Measurements from ENCODE around the gene GRIN2C. TPM values are rescaled to one million over a fixed set of nuclear protein-coding genes. Genes with fewer than 3 reads are reported as not detected.

The GRIN2C gene
- total and polyA plus RNA-seq, 9 of the 15 experiments (the other 6 are each of a cell fraction or from before 2014, with no cell fraction given): under 0.01 to 0.33 (median 0.10) TPM; not detected in 2

GRCh38 chr17:74873037-74873873 is 13.6 kb upstream of the GRIN2C start (continued):
- TF ChIP-seq E2F8 (IDR thresholded peaks at IDR 0.05; ENCODE audit: low read depth, partially characterized antibody) (peak; percentile 96), NONO (IDR thresholded peaks at IDR 0.05; ENCODE audit: low read depth in 2 of 2, low read length in 1 of 2) (no peak), E2F4 (CRISPR knock-in tag; IDR thresholded peaks at IDR 0.05; ENCODE audit: low read depth) (peak; percentile 96), C11orf30 (IDR thresholded peaks at IDR 0.05; ENCODE audit: low read depth) (peak; percentile 92), HDAC3 (IDR thresholded peaks at IDR 0.05; ENCODE audit: borderline replicate concordance, partially characterized antibody) (no peak), HMG20B (CRISPR knock-in tag; IDR thresholded peaks at IDR 0.05) (no peak), EGR1 (conservative IDR thresholded peaks at IDR 0.05) (no peak), SFPQ (IDR thresholded peaks at IDR 0.05; ENCODE audit: low read depth, low read length) (no peak), ELK3 (CRISPR knock-in tag; IDR thresholded peaks at IDR 0.05) (0 out of 2 replicates have a peak, but pooled peaks have one; percentile 12), ZNF699 (CRISPR knock-in tag; IDR thresholded peaks at IDR 0.05; ENCODE audit: insufficient replicate concordance) (no peak), GABPB2 (CRISPR knock-in tag; conservative IDR thresholded peaks at IDR 0.05) (no peak), NCOA2 (IDR thresholded peaks at IDR 0.05; ENCODE audit: partially characterized antibody in 2 of 2) (no peak), ERF (CRISPR knock-in tag; IDR thresholded peaks at IDR 0.05) (peak; percentile 82), NCOA1 (IDR thresholded peaks at IDR 0.05; ENCODE audit: low read depth) (peak; percentile 29; the same call in 1 of the 2 replicates), ZNF184 (CRISPR knock-in tag; IDR thresholded peaks at IDR 0.05) (no peak), KLF16 (IDR thresholded peaks at IDR 0.05) (no peak), ETS2 (tag; IDR thresholded peaks at IDR 0.05; ENCODE audit: borderline replicate concordance, poor library complexity, severe bottlenecking) (no peak)

All from K562 (cell line).